SU-DHL-6 (cell line): ENCODE data around the gene DMBX1.

Experiments used
- CTCF ChIP-seq: fragments of 200-600 bp; sonication (generic); IDR thresholded peaks from one replicate; pipeline ENCODE4 v1.5.1; 2017; ENCODE audit warnings: antibody characterized with exemption, mild to moderate bottlenecking, low read length, moderate library complexity; ENCODE audit not compliant: insufficient read depth, poor library complexity, severe bottlenecking
- EZH2phosphoT487 ChIP-seq: fragments of 200-600 bp; sonication (generic), shearing (Covaris generic); conservative IDR thresholded peaks from 2 replicates; pipeline ENCODE4 v1.6.1; 2018; ENCODE audit warnings: mild to moderate bottlenecking, antibody characterized with exemption, low read length, moderate library complexity, mixed read lengths

- TF ChIP-seq CTCF (no peak), EZH2phosphoT487 (no peak)
Measured at GRCh38 chr1:46490656-46491442, 1.2 kb downstream of the DMBX1 start.
